ENCODE data around the gene TRPC1.
A peak's percentile ranks its signal among the peaks of the same experiment; 100 is the strongest.
"Not testable (repeated sequence)": the region's sequence is repeated elsewhere in the genome, so short reads cannot be mapped to it uniquely, and the experiment has no call there.

Gene TRPC1

DNA sequence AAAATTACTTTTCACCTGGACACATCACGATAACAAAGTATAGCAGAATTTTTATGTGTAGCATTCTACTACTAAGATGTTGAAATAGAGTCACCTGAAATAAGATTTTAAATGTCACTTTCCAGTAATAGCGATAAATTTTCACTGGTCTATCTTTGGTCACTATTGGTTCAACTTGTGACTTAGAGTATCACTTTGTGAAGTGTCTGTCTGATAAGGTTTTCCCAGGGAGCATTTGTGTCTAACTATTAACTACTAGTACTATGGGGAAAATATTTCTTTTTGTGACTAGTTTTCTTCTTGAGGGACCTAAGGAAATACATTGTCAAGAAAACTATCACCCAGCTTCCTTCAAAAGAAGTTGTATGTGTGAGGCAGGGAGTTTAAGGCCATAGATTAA lies 11.0 kb downstream of the TRPC1 start:
- DNase-seq: no peak
- Histone ChIP-seq H3K36me3 (no peaks in the 10 kb centered on the region), H3K9me3 (no peaks in the 10 kb centered on the region), H3K4me1 (peaks cover 6% of the 10 kb centered on the region), H3K4me3 (ENCODE audit: low read depth, low read length) (no peak overlapping the region), H3K27me3 (no peaks in the 10 kb centered on the region)
- TF ChIP-seq, protein P1, sequence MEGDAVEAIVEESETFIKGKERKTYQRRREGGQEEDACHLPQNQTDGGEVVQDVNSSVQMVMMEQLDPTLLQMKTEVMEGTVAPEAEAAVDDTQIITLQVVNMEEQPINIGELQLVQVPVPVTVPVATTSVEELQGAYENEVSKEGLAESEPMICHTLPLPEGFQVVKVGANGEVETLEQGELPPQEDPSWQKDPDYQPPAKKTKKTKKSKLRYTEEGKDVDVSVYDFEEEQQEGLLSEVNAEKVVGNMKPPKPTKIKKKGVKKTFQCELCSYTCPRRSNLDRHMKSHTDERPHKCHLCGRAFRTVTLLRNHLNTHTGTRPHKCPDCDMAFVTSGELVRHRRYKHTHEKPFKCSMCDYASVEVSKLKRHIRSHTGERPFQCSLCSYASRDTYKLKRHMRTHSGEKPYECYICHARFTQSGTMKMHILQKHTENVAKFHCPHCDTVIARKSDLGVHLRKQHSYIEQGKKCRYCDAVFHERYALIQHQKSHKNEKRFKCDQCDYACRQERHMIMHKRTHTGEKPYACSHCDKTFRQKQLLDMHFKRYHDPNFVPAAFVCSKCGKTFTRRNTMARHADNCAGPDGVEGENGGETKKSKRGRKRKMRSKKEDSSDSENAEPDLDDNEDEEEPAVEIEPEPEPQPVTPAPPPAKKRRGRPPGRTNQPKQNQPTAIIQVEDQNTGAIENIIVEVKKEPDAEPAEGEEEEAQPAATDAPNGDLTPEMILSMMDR (IDR thresholded peaks at IDR 0.05; ENCODE audit: low read depth, low read length): no peak

DNA sequence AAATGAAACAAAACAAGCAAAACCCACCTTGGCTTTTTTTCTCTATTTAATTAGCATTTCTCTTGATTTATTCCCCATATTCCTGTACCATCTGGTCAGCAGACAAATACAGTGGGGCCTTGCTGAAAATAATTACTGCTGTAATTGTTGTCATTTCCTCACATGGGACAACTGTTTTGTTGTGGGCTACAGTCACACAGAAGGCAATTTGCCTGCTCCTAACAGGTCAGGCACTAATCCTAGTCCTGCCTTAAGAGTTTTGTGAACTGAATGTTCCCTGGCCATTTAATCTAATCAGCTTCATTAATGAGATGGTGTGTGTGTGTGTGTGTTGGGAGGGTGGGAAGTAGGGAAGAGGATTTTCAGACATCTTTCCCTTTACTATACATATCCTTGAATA lies 11.6 kb downstream of the TRPC1 start:
- Histone ChIP-seq H3K36me3 (no peaks in the 10 kb centered on the region), H3K4me3 (ENCODE audit: low read depth, low read length) (no peak overlapping the region), H3K4me1 (peaks cover 6% of the 10 kb centered on the region), H3K27me3 (no peaks in the 10 kb centered on the region), H3K9me3 (no peaks in the 10 kb centered on the region)
- DNase-seq: peak; percentile 18
- TF ChIP-seq, protein P1 (IDR thresholded peaks at IDR 0.05; ENCODE audit: low read depth, low read length): no peak

DNA sequence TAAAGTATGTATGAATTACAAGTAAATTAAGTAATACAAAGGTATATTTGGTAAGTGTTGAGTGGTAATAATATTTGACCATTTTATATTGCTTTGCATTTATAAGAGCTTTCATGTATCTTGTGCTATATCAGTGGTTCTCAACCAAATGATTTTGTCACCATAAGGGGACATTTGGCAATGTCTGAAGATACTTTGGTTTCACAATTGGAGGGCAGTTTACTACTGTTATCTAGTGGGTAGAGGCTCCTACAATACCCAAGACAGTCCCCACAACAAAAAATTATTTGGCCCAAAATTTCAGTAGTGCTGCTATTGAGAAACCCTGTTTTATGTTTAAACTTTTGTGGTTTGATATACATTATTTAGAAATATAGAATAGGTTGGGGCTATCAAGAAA lies 14.6 kb downstream of the TRPC1 start:
- TF ChIP-seq, protein P1 (IDR thresholded peaks at IDR 0.05; ENCODE audit: low read depth, low read length): no peak
- Histone ChIP-seq H3K36me3 (no peaks in the 10 kb centered on the region), H3K4me3 (ENCODE audit: low read depth, low read length) (no peak overlapping the region), H3K27me3 (no peaks in the 10 kb centered on the region), H3K4me1 (peaks cover 6% of the 10 kb centered on the region), H3K9me3 (no peaks in the 10 kb centered on the region)
- no peak for DNase-seq

DNA sequence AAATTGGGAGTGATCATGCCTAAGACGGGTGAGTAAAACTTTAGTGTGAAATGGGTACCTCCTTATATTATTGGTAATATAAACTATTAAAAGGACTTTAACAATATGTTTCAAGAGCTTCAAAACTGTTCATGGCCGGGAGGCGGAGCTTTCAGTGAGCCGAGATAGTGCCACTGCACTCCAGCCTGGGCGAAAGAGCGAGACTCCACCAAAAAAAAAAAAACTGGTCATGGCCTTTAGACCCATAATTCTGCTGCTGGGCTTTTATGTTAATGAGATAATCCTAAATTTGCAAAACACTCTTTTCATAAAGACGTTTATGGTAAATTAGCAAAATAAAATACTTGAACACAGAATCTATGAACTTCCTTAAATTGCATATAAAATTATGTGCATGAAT lies 22.8 kb downstream of the TRPC1 start:
- TF ChIP-seq, protein P1 (IDR thresholded peaks at IDR 0.05; ENCODE audit: low read depth, low read length): no peak
- DNase-seq: no peak

DNA sequence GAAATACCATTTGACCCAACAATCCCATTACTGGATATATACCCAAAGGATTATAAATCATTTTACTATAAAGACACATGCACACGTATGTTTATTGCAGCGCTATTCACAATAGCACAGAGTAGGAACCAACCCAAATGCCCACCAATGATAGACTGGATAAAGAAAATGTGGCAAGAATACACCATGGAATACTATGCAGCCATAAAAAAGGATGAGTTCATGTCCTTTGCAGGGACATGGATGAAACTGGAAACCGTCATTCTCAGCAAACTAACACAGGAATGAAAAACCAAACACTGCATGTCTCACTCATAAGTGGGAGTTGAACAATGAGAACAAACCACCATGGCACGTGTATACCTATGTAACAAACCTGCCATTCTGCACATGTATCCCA lies 26.7 kb downstream of the TRPC1 start:
- H3K4me3 ChIP-seq (ENCODE audit: low read depth, low read length); DNase-seq; H3K9me3 ChIP-seq; H3K4me1 ChIP-seq; H3K27me3 ChIP-seq; H3K36me3 ChIP-seq: not testable (repeated sequence)

More for the DNA sequence above, 22.8 kb downstream of the TRPC1 start:
- H3K4me1 ChIP-seq: no peaks in the 10 kb centered on the region
- H3K9me3 ChIP-seq: no peaks in the 10 kb centered on the region
- no peak overlapping the region for H3K4me3 ChIP-seq (ENCODE audit: low read depth, low read length)
- H3K27me3 ChIP-seq: no peaks in the 10 kb centered on the region
- peaks cover 7% of the 10 kb centered on the region for H3K36me3 ChIP-seq

DNA sequence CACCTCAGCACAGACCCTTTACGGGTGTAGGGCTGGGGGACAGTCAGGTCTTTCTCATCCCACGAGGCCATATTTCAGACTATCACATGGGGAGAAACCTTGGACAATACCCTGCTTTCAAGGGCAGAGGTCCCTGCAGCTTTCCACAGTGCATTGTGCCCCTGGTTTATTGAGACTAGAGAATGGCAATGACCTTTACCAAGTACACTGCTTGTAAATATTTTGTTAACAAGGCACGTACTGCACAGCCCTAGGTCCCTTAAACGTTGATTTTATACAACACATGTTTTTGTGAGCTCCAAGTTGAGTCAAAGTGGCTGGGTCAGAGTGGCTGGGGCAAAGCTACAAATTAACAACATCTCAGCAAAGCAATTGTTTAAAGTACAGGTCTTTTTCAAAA lies 28.8 kb downstream of the TRPC1 start:
- not testable (repeated sequence) for H3K36me3 ChIP-seq; DNase-seq; H3K4me1 ChIP-seq; H3K9me3 ChIP-seq; H3K4me3 ChIP-seq (ENCODE audit: low read depth, low read length); H3K27me3 ChIP-seq

DNA sequence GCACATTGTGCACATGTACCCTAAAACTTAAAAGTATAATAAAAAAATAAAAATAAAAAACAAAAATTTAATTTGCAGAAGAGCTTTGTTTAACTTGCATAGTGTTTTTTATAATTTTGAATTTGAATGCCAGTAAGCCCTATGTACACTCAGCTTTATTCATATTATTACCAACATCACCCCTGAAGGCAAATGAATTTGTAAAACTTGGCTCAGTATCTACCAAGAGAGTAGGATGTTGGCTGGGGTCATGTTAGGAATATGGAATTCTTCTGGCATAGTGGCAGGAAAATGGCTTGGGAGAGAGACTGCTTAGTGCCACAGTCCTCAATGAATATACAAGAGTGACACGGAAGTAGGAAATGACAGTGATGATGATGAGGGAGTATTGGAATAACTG lies 30.7 kb downstream of the TRPC1 start:
- H3K4me3 ChIP-seq (ENCODE audit: low read depth, low read length): no peak overlapping the region
- peaks cover 4% of the 10 kb centered on the region for H3K36me3 ChIP-seq
- no peak for DNase-seq
- no peaks in the 10 kb centered on the region for H3K9me3 ChIP-seq
- TF ChIP-seq, protein P1 (IDR thresholded peaks at IDR 0.05; ENCODE audit: low read depth, low read length): no peak
- no peaks in the 10 kb centered on the region for H3K4me1 ChIP-seq
- H3K27me3 ChIP-seq: no peaks in the 10 kb centered on the region

Data from BE2C (cell line).